Progenitor cell of endocrine pancreas (in vitro differentiated cells): Measurements from ENCODE around the gene ASPN. TPM values are rescaled to one million over a fixed set of nuclear protein-coding genes. Genes with fewer than 3 reads are reported as not detected.

Experiments
- DNase-seq: peaks from one replicate; pipeline ENCODE4 v3.0.0; 2021; ENCODE audit warnings: low spot score; ENCODE audit not compliant: unreplicated experiment
- H3K27ac Mint-ChIP-seq: 2 replicates; pipeline ENCODE4 v1.8.0; 2021; ENCODE audit warnings: mild to moderate bottlenecking, moderate library complexity, mixed read lengths
- H3K27me3 Mint-ChIP-seq: 2 replicates; pipeline ENCODE4 v1.8.0; 2021; ENCODE audit warnings: mixed read lengths
- H3K36me3 Mint-ChIP-seq: 2 replicates; pipeline ENCODE4 v1.8.0; 2022; ENCODE audit warnings: mixed read lengths; ENCODE audit not compliant: insufficient read depth
- H3K4me1 Mint-ChIP-seq: 2 replicates; pipeline ENCODE4 v1.8.0; 2021; ENCODE audit warnings: low read depth, mixed read lengths
- H3K4me3 Mint-ChIP-seq: 2 replicates; pipeline ENCODE4 v1.8.0; 2021; ENCODE audit warnings: low read depth, mild to moderate bottlenecking, moderate library complexity, mixed read lengths
- H3K9me3 Mint-ChIP-seq: 2 replicates; pipeline ENCODE4 v1.8.0; 2021; ENCODE audit warnings: low read depth, mixed read lengths
- total RNA-seq: library from RNA; stranded (reverse); gene quantifications from 2 replicates; pipeline ENCODE4 v1.2.1, GENCODE V29; 2021
- TF ChIP-seq, protein P1 (sequence below): fragments of 200-600 bp; sonication (generic); IDR thresholded peaks from one replicate; pipeline ENCODE4 v1.5.0; 2021; ENCODE audit warnings: antibody characterized with exemption, mild to moderate bottlenecking; ENCODE audit not compliant: unreplicated experiment

Gene ASPN
- total RNA-seq, 1 donor from 2014 or later, result not detected

DNA sequence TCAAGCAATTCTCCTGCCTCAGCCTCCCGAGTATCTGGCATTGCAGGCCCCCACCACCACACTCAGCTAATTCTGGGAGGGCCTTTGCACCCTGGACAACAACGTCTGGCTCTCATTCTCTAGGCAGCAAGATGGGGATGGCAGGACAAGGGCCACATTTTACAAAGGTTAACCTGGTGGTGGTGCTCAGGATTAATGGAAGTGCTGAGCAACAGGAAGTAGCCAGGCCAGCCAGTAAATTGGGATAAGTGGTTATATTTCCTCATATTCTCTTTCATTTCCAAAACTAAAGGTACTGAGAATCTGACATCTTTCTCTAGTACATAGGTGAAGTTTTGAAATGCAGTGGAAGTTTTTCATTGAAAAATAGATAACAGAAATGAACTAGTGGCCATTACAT lies 24.7 kb upstream of the ASPN start:
- Mint-ChIP-seq H3K4me3 (no peak overlapping the region), H3K9me3 (no peaks in the 10 kb centered on the region), H3K27me3 (no peaks in the 10 kb centered on the region), H3K27ac (no peak overlapping the region), H3K4me1 (peaks cover 3% of the 10 kb centered on the region), H3K36me3 (no peaks in the 10 kb centered on the region)
- DNase-seq, result no peak
- TF ChIP-seq, protein P1, sequence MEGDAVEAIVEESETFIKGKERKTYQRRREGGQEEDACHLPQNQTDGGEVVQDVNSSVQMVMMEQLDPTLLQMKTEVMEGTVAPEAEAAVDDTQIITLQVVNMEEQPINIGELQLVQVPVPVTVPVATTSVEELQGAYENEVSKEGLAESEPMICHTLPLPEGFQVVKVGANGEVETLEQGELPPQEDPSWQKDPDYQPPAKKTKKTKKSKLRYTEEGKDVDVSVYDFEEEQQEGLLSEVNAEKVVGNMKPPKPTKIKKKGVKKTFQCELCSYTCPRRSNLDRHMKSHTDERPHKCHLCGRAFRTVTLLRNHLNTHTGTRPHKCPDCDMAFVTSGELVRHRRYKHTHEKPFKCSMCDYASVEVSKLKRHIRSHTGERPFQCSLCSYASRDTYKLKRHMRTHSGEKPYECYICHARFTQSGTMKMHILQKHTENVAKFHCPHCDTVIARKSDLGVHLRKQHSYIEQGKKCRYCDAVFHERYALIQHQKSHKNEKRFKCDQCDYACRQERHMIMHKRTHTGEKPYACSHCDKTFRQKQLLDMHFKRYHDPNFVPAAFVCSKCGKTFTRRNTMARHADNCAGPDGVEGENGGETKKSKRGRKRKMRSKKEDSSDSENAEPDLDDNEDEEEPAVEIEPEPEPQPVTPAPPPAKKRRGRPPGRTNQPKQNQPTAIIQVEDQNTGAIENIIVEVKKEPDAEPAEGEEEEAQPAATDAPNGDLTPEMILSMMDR, result no peak

DNA sequence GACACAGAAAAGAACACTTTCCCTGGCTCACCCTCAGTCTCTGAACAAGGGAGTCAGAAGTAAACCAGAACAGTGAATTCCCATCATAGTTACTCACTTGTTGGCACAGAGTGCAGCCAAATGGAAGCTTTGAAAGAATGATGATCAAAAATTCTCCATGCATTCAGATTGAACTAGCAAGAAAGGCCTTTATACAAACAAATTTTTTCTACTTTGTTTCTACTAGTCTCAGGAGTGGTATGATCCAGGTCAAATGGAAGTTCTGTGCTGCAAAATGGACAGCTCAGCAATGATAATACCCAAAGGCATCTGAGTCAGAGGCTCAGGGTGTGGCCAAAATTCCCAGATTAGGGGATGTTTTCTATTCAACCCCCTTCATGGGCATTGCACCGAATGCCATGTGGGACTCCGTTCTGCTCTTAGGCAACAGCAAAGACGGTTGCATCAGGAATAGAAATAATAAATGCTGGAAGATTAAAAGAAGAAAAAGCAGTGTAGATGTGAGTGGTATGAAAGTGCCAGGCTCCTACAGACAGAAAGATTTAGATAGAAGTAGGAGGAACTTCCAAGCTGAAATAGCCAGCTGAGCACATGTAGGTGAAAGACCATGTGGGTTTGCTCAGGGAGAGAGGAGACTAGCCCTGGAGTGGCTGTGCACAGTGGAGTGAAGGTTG lies 24.0 kb upstream of the ASPN start:
- no peak overlapping the region for H3K27ac Mint-ChIP-seq
- H3K4me1 Mint-ChIP-seq, result peaks cover 3% of the 10 kb centered on the region
- H3K9me3 Mint-ChIP-seq, result no peaks in the 10 kb centered on the region
- H3K36me3 Mint-ChIP-seq, result no peaks in the 10 kb centered on the region
- no peaks in the 10 kb centered on the region for H3K27me3 Mint-ChIP-seq
- H3K4me3 Mint-ChIP-seq, result no peak overlapping the region
- TF ChIP-seq, protein P1, result no peak
- DNase-seq, result no peak

DNA sequence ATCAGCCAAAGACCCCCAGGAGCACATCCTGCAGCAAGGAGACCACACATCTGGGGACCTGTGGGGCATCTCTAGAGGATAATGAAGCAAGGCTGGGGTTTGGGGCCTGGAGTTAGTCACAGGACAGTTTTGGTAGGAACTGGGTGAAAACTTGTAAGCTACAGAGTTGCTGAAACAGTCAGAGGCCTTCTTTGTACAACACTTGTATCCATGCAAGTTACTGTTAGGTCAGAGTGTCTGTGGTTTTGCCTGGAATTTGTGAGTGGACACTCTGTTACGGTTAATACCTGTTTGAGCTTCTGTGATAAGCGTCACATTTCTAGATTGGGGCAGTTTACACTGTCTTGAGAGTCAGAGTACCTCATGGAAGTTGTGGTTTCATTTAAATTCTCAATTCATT lies 22.6 kb upstream of the ASPN start:
- no peak for DNase-seq
- H3K36me3 Mint-ChIP-seq, result no peaks in the 10 kb centered on the region
- H3K9me3 Mint-ChIP-seq, result no peaks in the 10 kb centered on the region
- no peaks in the 10 kb centered on the region for H3K4me1 Mint-ChIP-seq
- no peak overlapping the region for H3K4me3 Mint-ChIP-seq
- no peaks in the 10 kb centered on the region for H3K27me3 Mint-ChIP-seq
- TF ChIP-seq, protein P1, result no peak
- H3K27ac Mint-ChIP-seq, result no peak overlapping the region

DNA sequence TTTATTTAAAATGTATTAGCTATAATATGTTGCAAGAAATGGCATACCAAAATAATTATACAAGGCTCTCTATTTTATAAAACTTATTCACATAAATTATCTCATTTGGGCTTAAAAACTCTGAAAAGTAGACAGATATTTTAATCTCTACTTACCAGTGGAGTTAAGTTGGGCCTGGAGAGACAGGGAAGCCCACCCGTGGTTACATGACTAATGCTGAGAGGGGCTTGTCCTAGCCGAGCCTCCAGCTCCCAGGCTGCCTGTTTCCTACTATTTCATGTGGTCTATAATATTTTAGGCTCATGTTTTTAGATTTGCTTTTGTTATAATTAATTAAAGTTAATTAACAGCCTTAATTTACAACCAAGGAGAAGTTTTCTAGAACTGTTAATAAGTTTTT lies 20.9 kb upstream of the ASPN start:
- H3K9me3 Mint-ChIP-seq, result no peaks in the 10 kb centered on the region
- no peak overlapping the region for H3K4me3 Mint-ChIP-seq
- no peak for DNase-seq
- no peaks in the 10 kb centered on the region for H3K27me3 Mint-ChIP-seq
- TF ChIP-seq, protein P1, result no peak
- no peaks in the 10 kb centered on the region for H3K36me3 Mint-ChIP-seq
- H3K4me1 Mint-ChIP-seq, result no peaks in the 10 kb centered on the region
- no peak overlapping the region for H3K27ac Mint-ChIP-seq

DNA sequence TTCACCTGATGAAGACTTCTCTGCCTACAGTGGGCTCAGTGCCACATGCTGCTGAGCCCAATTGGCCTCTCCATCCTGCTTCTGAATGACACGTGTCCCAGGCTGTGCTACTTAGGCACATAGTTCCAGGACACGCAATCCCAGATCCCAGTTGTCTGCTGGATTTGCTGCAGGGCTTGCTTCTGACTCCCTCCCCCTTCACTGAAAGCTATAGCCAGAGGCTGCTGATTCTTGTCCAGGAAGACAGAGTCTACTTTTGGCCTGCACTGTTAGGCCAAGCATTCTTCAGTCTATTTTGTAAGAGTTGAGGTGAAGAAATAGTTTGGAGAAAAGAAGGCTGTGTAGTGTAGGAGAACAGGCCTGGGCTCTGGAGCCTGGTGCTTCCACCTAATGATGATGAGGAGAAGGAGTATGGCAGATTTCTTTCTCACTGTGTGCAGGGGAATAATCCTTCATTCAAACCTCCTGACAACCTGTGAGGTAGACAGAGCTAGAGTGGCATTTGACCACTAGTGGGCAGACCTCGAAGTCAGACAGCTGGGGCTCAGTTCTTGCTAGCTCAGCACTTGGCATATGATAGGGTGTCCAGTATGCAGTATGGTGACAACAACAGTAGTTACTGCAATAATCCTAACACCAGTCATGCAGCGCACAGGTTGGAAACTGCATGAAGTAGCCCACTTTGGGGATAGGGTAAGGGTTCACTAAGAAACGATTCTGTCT lies 19.5 kb upstream of the ASPN start:
- no peak overlapping the region for H3K4me3 Mint-ChIP-seq
- H3K9me3 Mint-ChIP-seq, result no peaks in the 10 kb centered on the region
- TF ChIP-seq, protein P1, result peak; percentile 58
- no peak overlapping the region for H3K27ac Mint-ChIP-seq
- no peaks in the 10 kb centered on the region for H3K36me3 Mint-ChIP-seq
- no peaks in the 10 kb centered on the region for H3K27me3 Mint-ChIP-seq
- H3K4me1 Mint-ChIP-seq, result no peaks in the 10 kb centered on the region
- no peak for DNase-seq
